T47D (cell line): Measurements from ENCODE around the gene SKI.

Source experiments
- DNase-seq, 2 experiments: peaks; one replicate each; pipeline versions ENCODE4 v3.0.0 to v3.0.0-alpha.2; 2011 to 2012; ENCODE audit warnings: low read depth in 1 of 2, low spot score in 1 of 2
- JUND ChIP-seq: IDR thresholded peaks from 2 replicates; pipeline ENCODE4 v1.6.1; 2012; ENCODE audit warnings: low read depth
- in situ Hi-C: cut with HindIII; loops from 2 replicates; pipeline ENCODE4 v1.10.0; 2016; ENCODE audit warnings: low sequenced_read_pairs, low pct_unique_long_range_greater_than_20kb

SKI gene

DNA sequence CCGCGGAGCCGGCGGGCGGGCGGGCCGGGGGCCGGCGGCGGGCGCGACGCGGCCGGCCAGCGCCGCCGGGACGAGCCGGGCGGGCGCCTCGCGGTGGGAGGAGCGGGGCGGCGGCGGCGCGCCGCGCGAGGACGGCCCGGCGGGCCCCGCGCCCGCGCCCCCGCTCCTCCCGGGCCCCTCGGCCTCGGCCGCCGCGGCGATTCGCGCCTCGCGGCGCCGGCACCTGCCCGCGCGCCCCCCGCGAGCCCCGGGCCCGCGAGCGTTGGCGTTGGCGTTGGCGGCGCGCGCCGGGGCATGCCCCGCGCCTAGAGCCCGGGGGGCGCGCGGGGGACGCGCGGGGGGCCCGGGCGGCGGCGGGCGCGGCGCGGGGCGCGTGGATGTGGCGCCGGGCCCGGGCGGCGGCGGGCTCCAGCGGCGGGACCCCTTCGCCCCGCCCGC lies at the start of gene SKI:
Gene SKI, plus strand, starts transcription at position 163 of the 438 bp plus-strand sequence. CDS start 448 bp downstream, outside the sequence.
- in situ Hi-C loops, result no loop called here
- no peak for DNase-seq
- no peak for TF ChIP-seq JUND

DNA sequence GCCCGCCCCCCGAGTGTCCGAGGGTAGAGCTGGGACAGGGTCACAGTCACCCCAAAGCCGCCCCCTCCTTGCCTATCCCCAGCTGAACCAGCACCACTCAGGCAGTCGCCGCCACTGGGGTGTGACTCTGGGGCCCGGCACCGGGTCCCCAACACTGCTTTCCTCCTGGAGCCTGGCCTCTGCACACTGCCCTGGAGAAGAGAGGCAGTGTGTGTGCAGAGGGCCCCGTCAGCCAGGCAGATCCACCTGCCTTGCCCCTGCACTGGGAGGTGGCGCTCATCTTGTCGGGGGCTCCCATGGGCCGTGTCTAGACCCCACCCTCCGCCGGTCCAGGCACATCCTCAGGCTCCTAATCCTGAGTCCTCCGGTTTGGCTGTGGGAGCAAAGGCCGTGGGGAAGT lies 49.2 kb upstream of the SKI start:
- TF ChIP-seq JUND, result no peak
- in situ Hi-C loops, result no loop called here
- DNase-seq, result no peak

DNA sequence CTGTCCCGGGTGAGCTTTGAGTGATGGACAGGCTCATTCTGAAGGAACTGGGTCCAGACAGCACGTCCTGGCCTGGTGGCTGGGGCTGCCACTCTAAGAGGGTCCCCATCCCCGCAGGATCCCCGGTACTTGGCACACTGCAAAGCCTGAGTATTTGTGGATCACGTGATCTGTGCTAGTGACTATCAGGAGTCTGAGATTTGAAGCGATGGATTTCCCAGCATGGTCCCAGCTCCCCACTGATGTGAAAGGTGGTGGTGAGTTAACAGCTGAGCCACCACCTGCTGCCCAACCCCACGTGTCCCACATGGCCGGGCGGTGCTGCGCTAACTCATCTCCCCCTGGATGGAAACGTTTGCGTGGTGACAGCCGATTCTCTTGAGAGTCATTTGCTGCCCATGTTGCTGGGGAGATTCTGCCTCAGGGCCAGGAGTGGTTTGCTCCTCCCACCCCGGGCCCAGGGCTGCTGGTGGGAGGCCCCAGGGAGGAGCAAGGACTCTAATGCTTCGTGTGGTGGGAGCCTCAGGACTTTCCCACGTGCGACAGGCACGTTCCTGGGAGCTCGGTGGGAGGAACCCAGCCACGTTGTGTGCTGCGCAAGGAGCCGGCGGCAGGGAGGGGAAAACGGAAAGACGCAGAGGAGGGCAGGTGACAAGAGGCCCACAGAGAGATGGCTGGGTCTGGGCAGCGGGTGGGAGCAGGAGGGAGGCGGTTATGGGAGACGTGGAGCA lies 48.7 kb upstream of the SKI start:
- TF ChIP-seq JUND, result no peak
- in situ Hi-C loops, result no loop called here
- no peak for DNase-seq

DNA sequence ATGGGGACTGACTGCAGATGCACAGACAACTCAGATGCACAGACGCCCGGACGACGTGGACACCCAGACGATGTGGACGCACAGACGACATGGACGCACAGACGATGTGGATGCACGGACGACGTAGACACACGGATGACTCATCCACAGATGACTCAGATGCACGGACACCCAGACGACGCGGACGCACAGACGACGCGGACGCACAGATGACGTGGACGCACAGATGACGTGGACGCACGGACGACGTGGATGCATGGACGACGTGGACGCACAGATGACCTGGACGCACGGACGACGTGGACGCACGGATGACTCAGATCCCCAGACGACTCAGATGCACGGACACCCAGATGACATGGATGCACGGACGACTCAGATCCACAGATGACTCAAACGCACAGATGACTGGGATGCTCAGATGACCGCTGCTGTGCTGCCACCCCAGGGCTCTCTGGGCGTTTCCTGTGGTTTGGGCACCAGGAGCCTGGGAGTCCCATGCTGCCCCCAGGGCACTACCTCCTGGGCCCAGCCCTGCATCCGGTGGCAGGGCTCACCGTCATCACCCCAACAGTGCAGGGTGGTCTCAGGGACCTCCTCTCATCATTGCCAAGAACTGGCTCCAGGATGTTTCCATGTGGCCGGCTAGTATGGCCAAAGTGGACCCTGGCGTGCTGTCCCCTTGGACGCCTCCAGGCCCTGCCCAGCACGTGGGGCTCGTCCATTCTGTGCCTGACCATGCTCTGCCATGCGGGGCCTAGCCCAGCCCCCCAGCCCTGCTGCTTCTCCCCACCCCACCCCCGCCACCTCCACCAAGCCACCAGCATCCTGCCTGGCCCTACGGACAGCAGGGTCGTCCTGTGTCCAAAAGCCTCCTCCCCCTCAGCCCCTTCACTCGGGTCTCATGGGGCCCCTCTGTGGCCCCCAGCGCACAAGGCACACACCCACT lies 47.5 kb upstream of the SKI start:
- no peak for TF ChIP-seq JUND
- no peak for DNase-seq
- in situ Hi-C loops, result no loop called here

DNA sequence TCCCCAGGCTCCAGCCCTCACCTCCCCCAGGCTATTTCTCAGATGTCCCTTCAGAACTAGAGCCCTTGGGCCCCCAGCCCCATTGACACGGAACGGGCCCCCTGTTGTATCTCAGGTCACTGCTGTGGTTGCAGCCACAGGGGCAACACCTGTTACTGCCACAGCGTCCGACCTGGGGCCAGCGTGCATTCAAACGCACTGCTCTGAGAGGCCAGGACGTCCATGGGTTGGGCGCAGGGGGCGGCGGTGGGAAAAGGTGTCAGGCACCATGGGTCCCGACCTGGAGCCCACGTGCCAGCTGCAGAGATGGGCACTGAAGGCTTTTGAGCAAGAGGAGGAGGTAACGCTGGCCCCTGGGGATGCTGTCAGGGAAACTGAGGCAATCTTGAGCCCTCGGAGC lies 46.8 kb upstream of the SKI start:
- no peak for TF ChIP-seq JUND
- in situ Hi-C loops, result no loop called here

DNA sequence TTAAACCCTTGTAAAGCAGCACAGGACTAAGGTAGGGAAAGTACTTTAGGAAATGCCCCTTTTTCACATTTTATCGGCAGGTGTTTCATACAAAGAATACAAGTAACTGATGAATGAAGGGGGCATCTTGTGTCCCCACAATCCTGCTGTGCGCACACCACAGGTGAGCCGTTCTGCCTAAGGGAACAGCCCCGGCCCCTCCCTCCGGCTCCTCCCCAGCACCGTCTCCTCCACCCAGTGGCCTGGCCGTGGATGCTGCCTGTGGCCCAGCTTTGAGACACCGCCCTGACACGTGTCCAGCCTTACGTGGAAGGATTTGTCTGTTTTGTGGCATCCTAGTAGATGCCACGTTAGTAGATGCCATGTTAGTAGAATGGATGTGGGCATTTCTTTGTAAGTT lies 46.4 kb upstream of the SKI start:
- in situ Hi-C loops, result no loop called here
- no peak for TF ChIP-seq JUND
- no peak for DNase-seq

More for the DNA sequence above, 46.8 kb upstream of the SKI start:
- DNase-seq, result no peak

DNA sequence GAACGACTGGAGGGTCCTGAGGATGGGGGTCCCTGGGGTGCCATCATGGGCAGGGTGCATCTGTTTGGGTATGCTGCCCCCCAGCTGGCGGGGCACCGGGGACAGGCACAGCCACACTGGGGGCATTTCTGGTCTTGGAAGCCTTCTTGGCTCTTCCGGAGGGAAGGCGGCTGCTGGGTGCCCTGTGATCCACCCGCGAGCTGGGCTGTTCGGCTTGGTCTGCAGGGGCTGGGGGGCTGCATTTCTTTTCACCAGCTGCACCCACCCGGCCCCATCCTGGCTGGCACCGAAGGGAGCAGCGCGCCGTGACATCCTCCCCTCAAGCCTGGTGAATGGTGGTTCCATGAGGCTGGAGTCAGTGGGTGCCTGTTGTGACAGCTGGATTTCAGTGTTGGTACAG lies 45.7 kb upstream of the SKI start:
- TF ChIP-seq JUND, result no peak
- no peak for DNase-seq
- in situ Hi-C loops, result no loop called here

DNA sequence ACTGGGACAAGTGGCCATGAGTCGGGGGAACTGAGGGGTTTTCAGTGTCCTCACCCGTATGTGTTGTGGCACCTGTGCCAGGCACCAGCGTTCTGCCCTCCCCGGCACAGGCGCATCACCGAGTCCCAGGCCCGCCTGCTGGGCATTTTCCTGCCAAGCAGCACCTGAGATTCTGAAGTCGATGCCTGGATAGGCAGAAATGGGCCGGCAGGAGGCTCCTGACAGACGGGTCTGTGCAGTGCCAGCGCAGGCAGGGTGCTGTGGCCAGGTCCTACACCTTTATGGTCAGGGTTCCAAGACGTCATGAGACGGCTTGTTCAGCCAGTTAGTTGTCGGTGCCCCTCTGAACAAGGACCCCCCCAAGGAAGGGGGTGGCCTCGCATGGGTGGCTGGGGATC lies 44.2 kb upstream of the SKI start:
- DNase-seq, result no peak
- no peak for TF ChIP-seq JUND
- in situ Hi-C loops, result no loop called here

DNA sequence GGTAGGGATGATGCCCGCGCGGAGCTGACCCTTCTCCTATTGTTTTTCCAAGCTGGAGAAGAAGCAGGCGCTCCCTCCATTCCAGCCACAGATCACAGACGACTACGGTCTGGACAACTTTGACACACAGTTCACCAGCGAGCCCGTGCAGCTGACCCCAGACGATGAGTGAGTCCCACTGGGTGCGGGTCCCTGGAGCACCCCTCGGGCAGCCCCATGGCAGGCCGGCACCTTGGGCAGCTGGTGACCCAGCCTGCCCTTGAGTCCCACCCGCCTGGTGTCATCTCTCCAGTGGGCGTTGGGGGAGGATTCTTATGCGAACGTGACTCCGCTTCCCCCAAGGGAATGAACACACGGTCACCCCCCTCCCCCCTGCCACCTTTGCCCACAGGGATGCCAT lies 43.6 kb upstream of the SKI start:
- TF ChIP-seq JUND, result no peak
- DNase-seq, result no peak
- in situ Hi-C loops, result no loop called here

DNA sequence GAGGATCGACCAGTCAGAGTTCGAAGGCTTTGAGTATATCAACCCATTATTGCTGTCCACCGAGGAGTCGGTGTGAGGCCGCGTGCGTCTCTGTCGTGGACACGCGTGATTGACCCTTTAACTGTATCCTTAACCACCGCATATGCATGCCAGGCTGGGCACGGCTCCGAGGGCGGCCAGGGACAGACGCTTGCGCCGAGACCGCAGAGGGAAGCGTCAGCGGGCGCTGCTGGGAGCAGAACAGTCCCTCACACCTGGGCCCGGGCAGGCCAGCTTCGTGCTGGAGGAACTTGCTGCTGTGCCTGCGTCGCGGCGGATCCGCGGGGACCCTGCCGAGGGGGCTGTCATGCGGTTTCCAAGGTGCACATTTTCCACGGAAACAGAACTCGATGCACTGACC lies 43.2 kb upstream of the SKI start:
- TF ChIP-seq JUND, result no peak
- in situ Hi-C loops, result no loop called here

DNA sequence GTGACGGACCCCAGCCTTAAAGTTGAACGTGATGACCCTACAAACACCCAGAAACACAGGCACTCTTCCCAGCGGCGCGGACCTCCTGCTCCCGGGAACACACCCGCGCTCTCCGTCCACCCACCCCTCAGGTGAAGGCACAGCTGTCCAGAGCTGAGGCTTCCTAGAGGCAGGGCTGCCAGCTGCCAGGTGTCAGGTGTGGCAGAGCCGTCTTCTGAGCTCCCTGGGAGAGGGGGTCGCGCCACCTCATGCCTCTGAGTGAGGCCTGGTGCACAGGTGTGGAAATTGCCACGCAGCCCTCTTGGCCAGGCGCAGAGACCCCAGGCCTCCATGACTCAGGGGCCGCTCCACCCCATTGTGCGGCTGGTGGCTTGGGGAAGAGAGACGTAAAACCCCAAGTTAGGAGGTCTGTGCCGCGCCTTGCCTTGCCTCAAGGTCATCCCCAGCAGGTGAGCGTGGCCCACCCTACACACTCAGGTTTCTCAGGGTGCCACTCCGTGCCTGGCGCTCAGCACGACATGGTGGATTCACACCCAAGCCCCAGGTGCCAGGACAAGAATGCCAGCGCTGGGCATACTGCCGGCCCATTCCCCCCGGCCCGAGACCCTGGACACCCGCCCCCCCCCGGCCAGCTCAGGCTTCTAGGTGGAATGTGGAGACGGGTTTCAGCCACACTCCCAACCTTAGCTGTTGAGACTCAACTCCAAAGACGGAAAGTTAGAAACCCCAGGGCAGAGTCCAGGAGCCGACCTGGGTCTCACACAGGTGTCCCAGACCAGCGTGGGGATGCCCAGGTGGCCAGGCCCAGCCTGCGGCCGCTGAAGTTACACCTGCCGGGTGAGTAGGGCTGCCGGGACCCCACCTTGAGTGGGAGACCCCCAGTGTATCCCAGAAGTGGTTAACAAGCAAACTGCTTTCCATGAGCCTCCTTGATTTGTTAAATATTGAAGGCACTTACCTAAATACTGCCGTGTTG lies 42.0 kb upstream of the SKI start:
- DNase-seq, result no peak
- no peak for TF ChIP-seq JUND
- in situ Hi-C loops, result no loop called here

More for the DNA sequence above, 43.2 kb upstream of the SKI start:
- DNase-seq, result no peak

DNA sequence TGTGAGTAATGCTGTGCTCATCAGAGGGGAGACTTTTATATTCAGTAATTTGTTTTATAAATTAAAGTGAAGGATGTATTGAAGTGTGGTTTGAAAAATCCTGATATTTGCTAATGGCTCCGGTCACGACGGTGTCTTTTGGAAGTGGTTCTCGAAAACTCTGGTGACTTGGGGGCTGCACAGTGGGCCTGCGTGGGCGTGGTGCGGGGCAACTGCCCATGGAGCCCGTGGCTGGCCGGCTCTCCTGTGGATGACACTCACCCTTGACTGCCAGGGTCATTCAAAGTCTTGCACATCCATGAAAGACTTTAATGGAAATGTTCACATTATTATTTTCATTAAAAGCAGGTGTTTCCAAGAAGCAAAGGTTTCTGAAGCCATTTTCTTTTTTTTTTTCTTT lies 41.2 kb upstream of the SKI start:
- DNase-seq, result no peak
- in situ Hi-C loops, result no loop called here
- no peak for TF ChIP-seq JUND

DNA sequence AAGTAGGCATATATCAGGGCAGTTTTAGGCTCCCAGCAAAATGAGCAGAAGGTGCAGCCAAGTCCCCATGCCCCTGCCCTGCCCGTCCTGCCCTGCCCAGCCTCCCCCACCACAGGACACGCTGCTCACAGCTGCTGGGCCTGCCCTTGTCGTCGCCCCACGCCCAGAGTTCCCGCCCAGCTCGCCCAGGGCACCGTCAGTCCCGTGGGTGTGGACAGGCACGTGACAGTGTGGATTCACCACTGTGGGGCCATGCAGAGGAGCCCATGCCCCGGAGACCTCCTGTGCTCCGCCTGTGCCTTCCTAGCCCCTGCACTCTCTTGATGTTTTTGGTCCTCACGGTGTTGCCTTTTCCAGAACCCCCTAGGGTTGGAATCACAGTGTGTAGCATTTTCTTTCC lies 40.5 kb upstream of the SKI start:
- DNase-seq, result no peak
- no peak for TF ChIP-seq JUND
- in situ Hi-C loops, result no loop called here
